ENCODE data around the gene RNASE7.
A peak's percentile ranks its signal among the peaks of the same experiment; 100 is the strongest.

Gene RNASE7

DNA sequence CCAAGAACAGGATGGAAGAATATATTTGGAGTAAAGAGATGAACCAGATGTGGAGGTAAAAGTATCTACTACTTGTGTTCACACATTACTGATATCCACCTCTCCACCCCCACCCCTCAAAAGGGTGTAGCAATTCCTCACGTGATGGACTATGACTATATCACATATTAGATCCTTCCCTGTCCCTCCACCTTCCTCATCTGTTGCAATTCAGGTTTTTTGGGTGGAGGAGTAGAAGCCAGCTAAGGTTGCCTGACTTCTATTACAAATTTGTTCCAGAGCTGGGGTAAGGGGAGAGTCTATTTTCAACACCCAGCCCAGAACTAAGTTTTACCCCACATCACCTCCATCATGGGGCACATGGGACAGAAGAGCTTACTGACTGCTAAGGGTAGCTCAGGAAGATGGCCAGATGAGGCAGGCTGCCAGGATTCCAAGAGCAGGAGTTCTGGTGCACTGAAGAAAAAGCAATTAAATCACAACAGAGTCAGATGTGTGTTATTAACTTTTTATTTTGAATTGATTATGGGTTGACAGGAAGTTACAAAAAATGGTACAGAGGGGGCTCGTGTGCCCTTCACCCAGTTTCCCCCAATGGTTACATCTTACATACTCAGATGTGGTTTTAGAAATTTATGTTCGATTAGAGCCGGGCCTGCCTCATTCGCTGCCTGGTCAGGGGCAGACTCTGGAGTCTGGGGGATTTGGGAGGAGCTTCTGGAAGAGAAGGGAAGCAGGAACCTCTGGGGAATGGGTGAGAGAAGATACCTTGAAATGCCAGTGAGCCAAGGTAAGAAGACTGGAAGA is 9.6 kb upstream of the RNASE7 start:
- POLR2A ChIA-PET: interaction anchor here (1.6 kb wide), 1 partner anchor 13 kb away, joined by 3 read pairs; no protein-coding TSS in a partner anchor
- CTCF ChIA-PET: interaction anchor here (0.7 to 5.2 kb wide), 7 partner anchors 8 to 72 kb away, joined by 3 to 35 read pairs (median 3); no protein-coding TSS in a partner anchor
- Histone ChIP-seq H3K36me3 (ENCODE audit: control insufficient read depth in 2 of 2, insufficient read depth in 1 of 2, low read length in 2 of 2) (no peaks in the 10 kb centered on the region), H3K27ac (ENCODE audit: extremely low read depth, low read depth, low read length) (no peak overlapping the region), H3K9me3 (ENCODE audit: control insufficient read depth, insufficient read depth, low read depth, low read length) (no peaks in the 10 kb centered on the region), H3K4me3 (ENCODE audit: low read depth, low read length) (no peak overlapping the region), H3K4me1 (ENCODE audit: control insufficient read depth, insufficient read depth, low read length) (no peaks in the 10 kb centered on the region)
- TF ChIP-seq ZNF529 (tag by site-specific recombination; IDR thresholded peaks at IDR 0.05; ENCODE audit: insufficient replicate concordance) (peak; percentile 96), ZNF184 (tag by site-specific recombination; IDR thresholded peaks at IDR 0.05) (no peak)

DNA sequence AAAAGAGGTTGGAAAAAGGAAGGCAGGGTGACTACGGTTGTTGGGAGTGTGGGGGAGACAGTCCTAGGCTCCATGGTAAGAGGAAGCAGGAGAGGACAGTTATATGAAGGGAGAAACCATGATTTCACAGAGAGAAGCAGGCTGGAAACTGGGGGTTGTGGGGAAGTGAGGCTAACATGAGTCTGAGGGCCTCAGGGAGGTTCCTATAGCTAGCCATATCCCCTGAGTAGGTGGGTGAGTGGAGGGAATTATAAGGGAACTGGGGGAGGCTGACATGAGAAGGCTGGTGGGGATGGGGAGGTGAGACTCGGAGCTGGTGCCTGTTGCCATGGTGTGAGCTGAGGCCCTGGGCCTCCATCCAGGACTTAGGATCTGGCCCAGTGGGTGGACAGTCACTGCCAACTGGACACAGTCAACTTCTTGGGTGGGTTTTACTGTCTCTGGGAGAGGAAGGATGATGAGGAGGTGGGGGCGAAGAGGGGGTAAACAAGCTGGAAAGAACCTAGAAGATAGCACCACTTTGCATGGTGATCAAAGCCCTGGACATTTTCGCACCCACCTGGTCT is 8.9 kb upstream of the RNASE7 start:
- CTCF ChIA-PET: interaction anchor here (0.6 to 5.2 kb wide), 6 partner anchors 8 to 80 kb away, joined by 3 to 35 read pairs (median 3); no protein-coding TSS in a partner anchor
- no peak overlapping the region for H3K27ac ChIP-seq (ENCODE audit: extremely low read depth, low read depth, low read length)
- TF ChIP-seq ZFP37 (tag by site-specific recombination; IDR thresholded peaks at IDR 0.05) (no peak), EGR2 (tag by site-specific recombination; IDR thresholded peaks at IDR 0.05; ENCODE audit: low read depth) (peak; percentile 38; the same call in 1 of the 2 replicates)
- H3K9me3 ChIP-seq (ENCODE audit: control insufficient read depth, insufficient read depth, low read depth, low read length): no peaks in the 10 kb centered on the region
- POLR2A ChIA-PET: interaction anchor here (1.6 kb wide), 1 partner anchor 13 kb away, joined by 3 read pairs; no protein-coding TSS in a partner anchor
- H3K4me1 ChIP-seq (ENCODE audit: control insufficient read depth, insufficient read depth, low read length): no peaks in the 10 kb centered on the region
- no peak overlapping the region for H3K4me3 ChIP-seq (ENCODE audit: low read depth, low read length)
- H3K36me3 ChIP-seq (ENCODE audit: control insufficient read depth in 2 of 2, insufficient read depth in 1 of 2, low read length in 2 of 2): no peaks in the 10 kb centered on the region

- ChIA-PET CTCF (interaction anchor here (0.5 to 5.2 kb wide), 5 partner anchors 20 to 335 kb away, joined by 3 to 35 read pairs (median 4); no protein-coding TSS in a partner anchor), POLR2A (no interaction called here)
- no peak within 1 kb of the TSS for H3K27ac ChIP-seq (ENCODE audit: extremely low read depth, low read depth, low read length)
- no peaks in the 10 kb centered on the region for H3K9me3 ChIP-seq (ENCODE audit: control insufficient read depth, insufficient read depth, low read depth, low read length)
- H3K4me3 ChIP-seq (ENCODE audit: low read depth, low read length): no peak within 1 kb of the TSS
- H3K36me3 ChIP-seq (ENCODE audit: control insufficient read depth in 2 of 2, insufficient read depth in 1 of 2, low read length in 2 of 2): no peaks in the 10 kb centered on the region
- no peaks in the 10 kb centered on the region for H3K4me1 ChIP-seq (ENCODE audit: control insufficient read depth, insufficient read depth, low read length)
- TF ChIP-seq ZFP69B (tag by site-specific recombination; IDR thresholded peaks at IDR 0.05): no peak
- TF ChIP-seq ZNF558 (tag by site-specific recombination; IDR thresholded peaks at IDR 0.05): no peak
- no peak for TF ChIP-seq ZNF830 (tag by site-specific recombination; IDR thresholded peaks at IDR 0.05; ENCODE audit: low read depth)
- no peak for TF ChIP-seq ZNF2 (tag by site-specific recombination; IDR thresholded peaks at IDR 0.05)
- no peak for TF ChIP-seq RBAK (tag by site-specific recombination; IDR thresholded peaks at IDR 0.05)
- TF ChIP-seq, protein P1, sequence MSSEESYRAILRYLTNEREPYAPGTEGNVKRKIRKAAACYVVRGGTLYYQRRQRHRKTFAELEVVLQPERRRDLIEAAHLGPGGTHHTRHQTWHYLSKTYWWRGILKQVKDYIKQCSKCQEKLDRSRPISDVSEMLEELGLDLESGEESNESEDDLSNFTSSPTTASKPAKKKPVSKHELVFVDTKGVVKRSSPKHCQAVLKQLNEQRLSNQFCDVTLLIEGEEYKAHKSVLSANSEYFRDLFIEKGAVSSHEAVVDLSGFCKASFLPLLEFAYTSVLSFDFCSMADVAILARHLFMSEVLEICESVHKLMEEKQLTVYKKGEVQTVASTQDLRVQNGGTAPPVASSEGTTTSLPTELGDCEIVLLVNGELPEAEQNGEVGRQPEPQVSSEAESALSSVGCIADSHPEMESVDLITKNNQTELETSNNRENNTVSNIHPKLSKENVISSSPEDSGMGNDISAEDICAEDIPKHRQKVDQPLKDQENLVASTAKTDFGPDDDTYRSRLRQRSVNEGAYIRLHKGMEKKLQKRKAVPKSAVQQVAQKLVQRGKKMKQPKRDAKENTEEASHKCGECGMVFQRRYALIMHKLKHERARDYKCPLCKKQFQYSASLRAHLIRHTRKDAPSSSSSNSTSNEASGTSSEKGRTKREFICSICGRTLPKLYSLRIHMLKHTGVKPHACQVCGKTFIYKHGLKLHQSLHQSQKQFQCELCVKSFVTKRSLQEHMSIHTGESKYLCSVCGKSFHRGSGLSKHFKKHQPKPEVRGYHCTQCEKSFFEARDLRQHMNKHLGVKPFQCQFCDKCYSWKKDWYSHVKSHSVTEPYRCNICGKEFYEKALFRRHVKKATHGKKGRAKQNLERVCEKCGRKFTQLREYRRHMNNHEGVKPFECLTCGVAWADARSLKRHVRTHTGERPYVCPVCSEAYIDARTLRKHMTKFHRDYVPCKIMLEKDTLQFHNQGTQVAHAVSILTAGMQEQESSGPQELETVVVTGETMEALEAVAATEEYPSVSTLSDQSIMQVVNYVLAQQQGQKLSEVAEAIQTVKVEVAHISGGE (tag by site-specific recombination; conservative IDR thresholded peaks at IDR 0.05; ENCODE audit: low read depth): no peak
- TF ChIP-seq ZSCAN23 (tag by site-specific recombination; IDR thresholded peaks at IDR 0.05): no peak
- no peak for TF ChIP-seq ZNF404 (tag by site-specific recombination; IDR thresholded peaks at IDR 0.05)
- TF ChIP-seq, protein P2, sequence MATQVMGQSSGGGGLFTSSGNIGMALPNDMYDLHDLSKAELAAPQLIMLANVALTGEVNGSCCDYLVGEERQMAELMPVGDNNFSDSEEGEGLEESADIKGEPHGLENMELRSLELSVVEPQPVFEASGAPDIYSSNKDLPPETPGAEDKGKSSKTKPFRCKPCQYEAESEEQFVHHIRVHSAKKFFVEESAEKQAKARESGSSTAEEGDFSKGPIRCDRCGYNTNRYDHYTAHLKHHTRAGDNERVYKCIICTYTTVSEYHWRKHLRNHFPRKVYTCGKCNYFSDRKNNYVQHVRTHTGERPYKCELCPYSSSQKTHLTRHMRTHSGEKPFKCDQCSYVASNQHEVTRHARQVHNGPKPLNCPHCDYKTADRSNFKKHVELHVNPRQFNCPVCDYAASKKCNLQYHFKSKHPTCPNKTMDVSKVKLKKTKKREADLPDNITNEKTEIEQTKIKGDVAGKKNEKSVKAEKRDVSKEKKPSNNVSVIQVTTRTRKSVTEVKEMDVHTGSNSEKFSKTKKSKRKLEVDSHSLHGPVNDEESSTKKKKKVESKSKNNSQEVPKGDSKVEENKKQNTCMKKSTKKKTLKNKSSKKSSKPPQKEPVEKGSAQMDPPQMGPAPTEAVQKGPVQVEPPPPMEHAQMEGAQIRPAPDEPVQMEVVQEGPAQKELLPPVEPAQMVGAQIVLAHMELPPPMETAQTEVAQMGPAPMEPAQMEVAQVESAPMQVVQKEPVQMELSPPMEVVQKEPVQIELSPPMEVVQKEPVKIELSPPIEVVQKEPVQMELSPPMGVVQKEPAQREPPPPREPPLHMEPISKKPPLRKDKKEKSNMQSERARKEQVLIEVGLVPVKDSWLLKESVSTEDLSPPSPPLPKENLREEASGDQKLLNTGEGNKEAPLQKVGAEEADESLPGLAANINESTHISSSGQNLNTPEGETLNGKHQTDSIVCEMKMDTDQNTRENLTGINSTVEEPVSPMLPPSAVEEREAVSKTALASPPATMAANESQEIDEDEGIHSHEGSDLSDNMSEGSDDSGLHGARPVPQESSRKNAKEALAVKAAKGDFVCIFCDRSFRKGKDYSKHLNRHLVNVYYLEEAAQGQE (tag by site-specific recombination; IDR thresholded peaks at IDR 0.05): no peak
- TF ChIP-seq ZNF391 (tag by site-specific recombination; IDR thresholded peaks at IDR 0.05; ENCODE audit: borderline replicate concordance, low read depth): no peak
- no peak for TF ChIP-seq AEBP2 (tag by site-specific recombination; IDR thresholded peaks at IDR 0.05; ENCODE audit: borderline replicate concordance)
- no peak for TF ChIP-seq ZNF623 (tag by site-specific recombination; IDR thresholded peaks at IDR 0.05)
- TF ChIP-seq ZNF664 (tag by site-specific recombination; IDR thresholded peaks at IDR 0.05): no peak
- TF ChIP-seq SP2 (tag by site-specific recombination; IDR thresholded peaks at IDR 0.05): no peak
- no peak for TF ChIP-seq INSM2 (tag by site-specific recombination; IDR thresholded peaks at IDR 0.05)
- no peak for TF ChIP-seq ZIC2 (tag by site-specific recombination; IDR thresholded peaks at IDR 0.05)
Measured at GRCh38 chr14:21034707-21035106, 7.5 kb upstream of the RNASE7 start, which contains the start of gene RNASE13. TSS of gene RNASE13 (minus strand) at chr14:21034807. CDS start at chr14:21034288, 519 bp downstream.

Measured in HEK293 (cell line).